ENCODE data around the gene PER2. TPM values are rescaled to one million over a fixed set of nuclear protein-coding genes. Genes with fewer than 3 reads are reported as not detected.

The PER2 gene
- 4.3 and 5.9 TPM in 2 replicates for total RNA-seq

GRCh38 chr2:238287737-238288649 is at the start of gene PER2:
TSS of gene PER2 (minus strand) at chr2:238288610. CDS start at chr2:238277936, 10,674 bp downstream.

GRCh38 chr2:238320246-238320647 is 31.8 kb upstream of the PER2 start, which contains the start of gene TRAF3IP1:
TSS of gene TRAF3IP1 (plus strand) at chr2:238320518. CDS start at chr2:238320663, 145 bp downstream.

GRCh38 chr2:238239863-238240756 is 48.3 kb downstream of the PER2 start, which contains the start of gene HES6:
TSS of gene HES6 (minus strand) at chr2:238240038. CDS start at chr2:238239905, 133 bp downstream.

GRCh38 chr2:238203094-238203972 is 85.1 kb downstream of the PER2 start, which contains the start of gene ILKAP:
TSS of gene ILKAP (minus strand) at chr2:238203695. CDS start at chr2:238203553, 142 bp downstream.

Other genes with a start within 250 kb of the PER2 start
- 8.2 and 10.2 TPM in 2 replicates for gene SCLY, start 227.6 kb downstream of the PER2 start, total RNA-seq
- 0.87 and 7.5 TPM in 2 replicates for gene ESPNL, start 188.3 kb downstream of the PER2 start, total RNA-seq
- not detected in 2 replicates for gene KLHL30, start 149.9 kb downstream of the PER2 start, total RNA-seq
- gene ERFE, start 129.6 kb downstream of the PER2 start, total RNA-seq: not detected in 2 replicates
- 13.2 and 23.6 TPM in 2 replicates for gene ILKAP, start 84.9 kb downstream of the PER2 start, total RNA-seq
- gene HES6, start 48.6 kb downstream of the PER2 start, total RNA-seq: 1.5 and 1.6 TPM in 2 replicates
- gene TRAF3IP1, start 31.9 kb upstream of the PER2 start, total RNA-seq: 3.9 and 4.3 TPM in 2 replicates
- gene ASB1, start 138.3 kb upstream of the PER2 start, total RNA-seq: 14.9 and 26.5 TPM in 2 replicates

All from placental epithelial cell (primary cell).